ENCODE data around the gene MINDY4.

Gene MINDY4

DNA sequence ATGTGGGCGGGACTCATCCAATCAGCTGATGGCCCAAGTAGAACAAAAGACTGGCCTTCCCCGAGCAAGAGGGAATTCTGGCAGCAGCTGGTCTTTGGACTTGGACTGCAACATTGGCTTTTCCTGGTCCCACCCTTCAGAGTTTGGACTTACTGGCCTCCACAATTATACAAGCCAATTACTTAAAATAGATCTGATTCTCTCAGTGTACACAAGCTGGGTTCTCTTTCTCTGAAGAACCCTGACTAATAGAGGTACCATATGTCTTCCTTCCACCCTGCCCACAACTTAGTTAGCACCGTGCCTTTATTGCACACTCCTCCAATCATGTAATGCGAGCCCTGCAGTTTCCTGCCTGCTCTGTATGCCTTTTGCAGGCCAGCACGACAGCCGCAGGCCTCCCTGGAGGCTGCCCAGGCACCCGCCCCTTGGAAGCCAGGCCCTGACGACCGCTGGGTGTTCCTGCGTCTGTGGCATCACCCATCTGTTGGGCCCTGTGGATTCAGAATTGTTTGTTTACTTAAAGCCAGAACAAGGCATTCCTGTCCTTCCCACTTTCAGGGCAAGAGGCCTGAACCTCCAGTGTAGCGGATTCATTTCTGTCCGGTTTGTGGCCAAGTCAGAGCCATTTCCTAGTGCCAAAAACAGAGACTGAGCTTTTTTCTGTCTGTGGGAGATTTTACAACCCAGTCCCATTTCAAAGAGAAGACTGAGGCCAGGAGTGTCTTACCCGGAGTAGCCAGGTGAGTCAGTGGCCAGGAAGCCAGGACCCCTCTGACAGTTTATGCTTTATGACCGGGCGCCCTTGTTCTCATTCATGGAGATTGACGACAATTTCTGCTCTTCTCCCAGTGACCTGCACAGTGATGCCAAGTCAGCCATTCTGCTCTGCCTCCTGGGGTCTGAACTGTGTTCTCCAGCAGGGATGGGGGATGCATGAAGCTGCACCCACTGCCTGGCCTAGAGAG, 20.2 kb upstream of the MINDY4 start:
- peaks cover 0 to 2% (median 0%) of the 10 kb centered on the region in 5 experiments for H3K27me3 ChIP-seq (replicated peaks in 2 of 5; ENCODE audit: control insufficient read depth in 4 of 5, insufficient read depth in 5 of 5, low read length in 4 of 5)
- H3K9me3 ChIP-seq (ENCODE audit: control extremely low read depth in 1 of 5, control insufficient read depth in 4 of 5, insufficient read depth in 2 of 5, low read depth in 1 of 5, low read length in 4 of 5), result no peaks in the 10 kb centered on the region
- CTCF ChIA-PET, result interaction anchor here (0.7 kb wide), 1 partner anchor 21 kb away, joined by 3 read pairs; no protein-coding TSS in a partner anchor
- H3K4me1 ChIP-seq (ENCODE audit: control extremely low read depth in 1 of 4, control insufficient read depth in 4 of 4, insufficient read depth in 4 of 4, low read length in 3 of 4), result no peaks in the 10 kb centered on the region
- 92% methylated on average over 16 of the region's 16 CpGs for WGBS (ENCODE audit: insufficient coverage)
- no peak overlapping the region for H3K4me3 ChIP-seq (ENCODE audit: control insufficient read depth in 1 of 7, extremely low read depth in 1 of 7, insufficient read depth in 4 of 7, low read depth in 2 of 7, low read length in 6 of 7)
- H3K27ac ChIP-seq (ENCODE audit: insufficient read depth in 1 of 2, low read depth in 1 of 2, low read length in 2 of 2, poor library complexity in 1 of 2, severe bottlenecking in 2 of 2), result no peak overlapping the region
- POLR2A ChIA-PET, result no interaction called here
- no peak for DNase-seq
- H3K36me3 ChIP-seq (ENCODE audit: control insufficient read depth in 4 of 4, insufficient read depth in 4 of 4, low read length in 3 of 4), result no peaks in the 10 kb centered on the region

DNA sequence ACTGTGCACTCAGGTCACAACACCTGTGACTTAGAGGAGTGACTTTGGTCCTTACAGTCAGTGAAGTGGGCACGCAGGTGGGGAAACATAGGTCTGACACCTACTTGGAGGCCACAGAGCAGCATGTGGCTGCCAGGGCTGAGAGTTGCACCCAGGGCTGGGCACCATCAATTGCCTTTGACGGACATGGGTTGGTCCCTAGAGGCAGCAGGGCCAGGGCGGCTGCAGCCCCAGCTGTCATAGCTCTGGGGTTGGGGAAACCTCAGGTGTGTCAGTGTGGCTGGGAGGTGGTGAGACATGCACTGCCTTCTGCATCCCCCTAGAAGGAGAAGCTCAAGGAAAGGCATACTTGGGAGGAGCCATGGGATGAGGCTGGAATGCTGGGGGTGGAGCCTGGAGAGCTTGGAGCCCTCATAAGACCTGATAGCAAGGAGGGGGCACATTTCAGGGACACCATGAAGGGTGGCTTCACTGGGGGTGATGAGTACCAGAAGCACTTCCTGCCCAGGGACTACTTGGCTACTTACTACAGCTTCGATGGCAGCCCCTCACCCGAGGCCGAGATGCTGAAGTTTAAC, 19.4 kb upstream of the MINDY4 start, which contains the start of gene INMT:
Gene INMT (plus strand): TSS at position 440 of the 578 bp plus-strand sequence. CDS start 16 bp downstream, at position 456.
- Histone ChIP-seq H3K4me1 (ENCODE audit: control extremely low read depth in 1 of 4, control insufficient read depth in 4 of 4, insufficient read depth in 4 of 4, low read length in 3 of 4) (no peaks in the 10 kb centered on the region), H3K9me3 (ENCODE audit: control extremely low read depth in 1 of 5, control insufficient read depth in 4 of 5, insufficient read depth in 2 of 5, low read depth in 1 of 5, low read length in 4 of 5) (no peaks in the 10 kb centered on the region), H3K27ac (ENCODE audit: insufficient read depth in 1 of 2, low read depth in 1 of 2, low read length in 2 of 2, poor library complexity in 1 of 2, severe bottlenecking in 2 of 2) (no peak within 1 kb of the TSS), H3K4me3 (ENCODE audit: control insufficient read depth in 1 of 7, extremely low read depth in 1 of 7, insufficient read depth in 4 of 7, low read depth in 2 of 7, low read length in 6 of 7) (no peak within 1 kb of the TSS), H3K27me3 (replicated peaks in 2 of 5; ENCODE audit: control insufficient read depth in 4 of 5, insufficient read depth in 5 of 5, low read length in 4 of 5) (peaks cover 0 to 2% (median 0%) of the 10 kb centered on the region in 5 experiments), H3K36me3 (ENCODE audit: control insufficient read depth in 4 of 4, insufficient read depth in 4 of 4, low read length in 3 of 4) (no peaks in the 10 kb centered on the region)
- POLR2A ChIA-PET, result no interaction called here
- WGBS (ENCODE audit: insufficient coverage), result 92% methylated on average over 6 of the region's 6 CpGs
- CTCF ChIA-PET, result interaction anchor here (0.7 kb wide), 2 partner anchors 12 to 22 kb away, joined by 3 read pairs; no protein-coding TSS in a partner anchor
- no peak for DNase-seq

DNA sequence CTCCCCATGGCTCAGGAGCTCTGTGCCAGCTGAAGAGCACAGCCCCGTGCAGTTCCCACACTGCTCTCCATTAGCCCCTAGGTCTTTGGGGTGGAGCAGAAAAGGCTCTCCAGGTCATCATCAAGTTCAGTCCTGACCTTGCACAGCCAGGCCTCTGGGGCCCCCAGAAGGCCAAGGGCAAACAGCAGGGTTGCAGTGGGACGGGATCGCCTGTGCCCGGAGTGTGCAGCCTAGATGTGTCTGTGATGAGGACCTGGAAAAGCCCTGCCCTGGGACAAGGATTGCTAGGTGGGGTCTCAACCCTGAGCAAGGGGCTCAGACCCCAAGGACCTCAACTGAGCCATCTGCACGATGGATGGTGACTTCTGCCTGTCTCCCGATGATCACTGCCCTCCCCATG, 18.7 kb upstream of the MINDY4 start:
- DNase-seq, result no peak
- H3K36me3 ChIP-seq (ENCODE audit: control insufficient read depth in 4 of 4, insufficient read depth in 4 of 4, low read length in 3 of 4), result no peaks in the 10 kb centered on the region
- no peaks in the 10 kb centered on the region for H3K9me3 ChIP-seq (ENCODE audit: control extremely low read depth in 1 of 5, control insufficient read depth in 4 of 5, insufficient read depth in 2 of 5, low read depth in 1 of 5, low read length in 4 of 5)
- WGBS (ENCODE audit: insufficient coverage), result 99% methylated on average over 5 of the region's 6 CpGs
- ChIA-PET POLR2A (no interaction called here), CTCF (interaction anchor here (0.7 kb wide), 1 partner anchor 13 kb away, joined by 3 read pairs; no protein-coding TSS in a partner anchor)
- peaks cover 0 to 2% (median 0%) of the 10 kb centered on the region in 5 experiments for H3K27me3 ChIP-seq (replicated peaks in 2 of 5; ENCODE audit: control insufficient read depth in 4 of 5, insufficient read depth in 5 of 5, low read length in 4 of 5)
- H3K4me3 ChIP-seq (ENCODE audit: control insufficient read depth in 1 of 7, extremely low read depth in 1 of 7, insufficient read depth in 4 of 7, low read depth in 2 of 7, low read length in 6 of 7), result no peak overlapping the region
- no peaks in the 10 kb centered on the region for H3K4me1 ChIP-seq (ENCODE audit: control extremely low read depth in 1 of 4, control insufficient read depth in 4 of 4, insufficient read depth in 4 of 4, low read length in 3 of 4)
- no peak overlapping the region for H3K27ac ChIP-seq (ENCODE audit: insufficient read depth in 1 of 2, low read depth in 1 of 2, low read length in 2 of 2, poor library complexity in 1 of 2, severe bottlenecking in 2 of 2)

DNA sequence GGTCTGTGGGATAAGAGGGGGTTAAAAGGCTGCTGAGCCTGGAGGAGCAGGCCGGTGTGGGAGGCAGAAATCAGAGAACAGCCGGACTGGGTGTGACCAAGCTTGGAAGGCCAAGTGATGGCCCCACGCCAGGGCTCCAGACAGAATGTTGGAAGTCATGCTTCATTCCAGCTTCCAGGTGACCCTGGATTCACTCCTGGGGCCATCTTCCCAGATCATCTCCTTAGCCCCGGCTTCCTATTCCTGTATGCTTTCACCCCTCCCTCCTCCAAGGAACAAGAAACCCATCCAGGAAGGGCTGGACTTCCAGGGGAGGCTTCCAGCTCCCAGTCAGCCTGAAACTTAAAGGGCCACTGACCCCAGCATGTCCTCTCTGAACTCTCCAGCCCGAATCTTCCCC, 18.2 kb upstream of the MINDY4 start:
- no peak overlapping the region for H3K27ac ChIP-seq (ENCODE audit: insufficient read depth in 1 of 2, low read depth in 1 of 2, low read length in 2 of 2, poor library complexity in 1 of 2, severe bottlenecking in 2 of 2)
- DNase-seq, result no peak
- ChIA-PET POLR2A (no interaction called here), CTCF (no interaction called here)
- no peaks in the 10 kb centered on the region for H3K4me1 ChIP-seq (ENCODE audit: control extremely low read depth in 1 of 4, control insufficient read depth in 4 of 4, insufficient read depth in 4 of 4, low read length in 3 of 4)
- no peaks in the 10 kb centered on the region for H3K9me3 ChIP-seq (ENCODE audit: control extremely low read depth in 1 of 5, control insufficient read depth in 4 of 5, insufficient read depth in 2 of 5, low read depth in 1 of 5, low read length in 4 of 5)
- H3K27me3 ChIP-seq (replicated peaks in 2 of 5; ENCODE audit: control insufficient read depth in 4 of 5, insufficient read depth in 5 of 5, low read length in 4 of 5), result no peaks in the 10 kb centered on the region
- 72% methylated on average over 4 of the region's 5 CpGs for WGBS (ENCODE audit: insufficient coverage)
- H3K36me3 ChIP-seq (ENCODE audit: control insufficient read depth in 4 of 4, insufficient read depth in 4 of 4, low read length in 3 of 4), result no peaks in the 10 kb centered on the region
- H3K4me3 ChIP-seq (ENCODE audit: control insufficient read depth in 1 of 7, extremely low read depth in 1 of 7, insufficient read depth in 4 of 7, low read depth in 2 of 7, low read length in 6 of 7), result no peak overlapping the region

DNA sequence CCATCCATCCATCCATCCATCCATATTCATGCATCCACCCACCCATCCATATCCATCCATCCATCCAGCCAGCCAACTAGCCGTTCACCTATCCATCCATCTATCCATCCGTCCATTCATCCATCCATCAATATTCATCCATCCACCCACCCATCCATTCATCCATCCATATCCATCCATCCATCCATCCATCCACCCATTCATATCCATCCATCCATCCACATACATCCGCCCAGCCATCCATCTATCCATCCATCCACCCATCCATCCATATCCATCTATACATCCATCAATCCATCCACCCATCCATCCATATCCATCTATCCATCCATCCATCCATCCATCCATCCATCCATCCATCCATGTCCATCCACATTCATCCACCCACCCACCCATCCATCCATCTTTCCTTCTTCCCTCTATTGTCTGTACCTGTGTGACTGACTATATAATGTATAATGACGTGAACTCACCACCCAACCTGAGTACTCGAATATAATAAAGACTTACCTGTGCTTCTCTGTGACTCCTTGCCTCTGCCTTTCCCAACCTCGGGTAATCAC, 16.8 kb upstream of the MINDY4 start:
- no peaks in the 10 kb centered on the region for H3K4me1 ChIP-seq (ENCODE audit: control extremely low read depth in 1 of 4, control insufficient read depth in 4 of 4, insufficient read depth in 4 of 4, low read length in 3 of 4)
- CTCF ChIA-PET, result interaction anchor here (0.7 kb wide), 1 partner anchor 52 kb away, joined by 3 read pairs; no protein-coding TSS in a partner anchor
- 76% methylated on average over 3 of the region's 6 CpGs for WGBS (ENCODE audit: insufficient coverage)
- H3K9me3 ChIP-seq (ENCODE audit: control extremely low read depth in 1 of 5, control insufficient read depth in 4 of 5, insufficient read depth in 2 of 5, low read depth in 1 of 5, low read length in 4 of 5), result no peaks in the 10 kb centered on the region
- H3K27ac ChIP-seq (ENCODE audit: insufficient read depth in 1 of 2, low read depth in 1 of 2, low read length in 2 of 2, poor library complexity in 1 of 2, severe bottlenecking in 2 of 2), result no peak overlapping the region
- POLR2A ChIA-PET, result no interaction called here
- no peak for DNase-seq
- H3K36me3 ChIP-seq (ENCODE audit: control insufficient read depth in 4 of 4, insufficient read depth in 4 of 4, low read length in 3 of 4), result no peaks in the 10 kb centered on the region
- H3K4me3 ChIP-seq (ENCODE audit: control insufficient read depth in 1 of 7, extremely low read depth in 1 of 7, insufficient read depth in 4 of 7, low read depth in 2 of 7, low read length in 6 of 7), result no peak overlapping the region
- H3K27me3 ChIP-seq (replicated peaks in 2 of 5; ENCODE audit: control insufficient read depth in 4 of 5, insufficient read depth in 5 of 5, low read length in 4 of 5), result no peaks in the 10 kb centered on the region

DNA sequence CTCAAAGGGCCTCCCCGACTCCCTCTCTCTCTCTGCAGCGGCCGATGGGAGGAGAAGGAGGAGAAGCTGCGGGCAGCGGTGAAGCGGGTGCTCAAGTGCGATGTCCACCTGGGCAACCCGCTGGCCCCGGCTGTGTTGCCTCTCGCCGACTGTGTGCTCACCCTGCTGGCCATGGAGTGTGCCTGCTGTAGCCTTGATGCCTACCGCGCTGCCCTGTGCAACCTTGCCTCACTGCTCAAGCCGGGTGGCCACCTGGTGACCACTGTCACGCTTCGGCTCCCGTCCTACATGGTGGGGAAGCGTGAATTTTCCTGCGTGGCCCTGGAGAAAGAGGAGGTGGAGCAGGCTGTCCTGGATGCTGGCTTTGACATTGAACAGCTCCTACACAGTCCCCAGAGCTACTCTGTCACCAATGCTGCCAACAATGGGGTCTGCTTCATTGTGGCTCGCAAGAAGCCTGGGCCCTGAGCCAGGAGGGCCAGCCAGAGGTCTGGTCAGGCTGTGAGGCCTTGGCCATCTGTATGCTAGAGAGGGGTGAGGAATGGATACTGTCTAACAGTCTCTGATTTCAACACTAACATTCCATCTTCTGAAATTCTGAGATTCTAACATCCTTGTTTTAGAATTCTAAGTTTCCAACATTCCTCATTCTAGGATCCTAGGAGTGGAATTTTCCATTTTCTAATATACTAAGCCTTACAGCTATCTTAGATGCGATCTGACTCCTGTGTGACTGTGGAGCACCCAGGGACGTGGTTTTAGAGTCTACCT, 15.6 kb upstream of the MINDY4 start:
- no peaks in the 10 kb centered on the region for H3K36me3 ChIP-seq (ENCODE audit: control insufficient read depth in 4 of 4, insufficient read depth in 4 of 4, low read length in 3 of 4)
- H3K4me3 ChIP-seq (ENCODE audit: control insufficient read depth in 1 of 7, extremely low read depth in 1 of 7, insufficient read depth in 4 of 7, low read depth in 2 of 7, low read length in 6 of 7), result no peak overlapping the region
- DNase-seq, result no peak
- ChIA-PET CTCF (interaction anchor here (0.7 to 1.8 kb wide), 2 partner anchors 8 to 51 kb away, joined by 3 to 5 read pairs; no protein-coding TSS in a partner anchor), POLR2A (no interaction called here)
- no peaks in the 10 kb centered on the region for H3K9me3 ChIP-seq (ENCODE audit: control extremely low read depth in 1 of 5, control insufficient read depth in 4 of 5, insufficient read depth in 2 of 5, low read depth in 1 of 5, low read length in 4 of 5)
- H3K4me1 ChIP-seq (ENCODE audit: control extremely low read depth in 1 of 4, control insufficient read depth in 4 of 4, insufficient read depth in 4 of 4, low read length in 3 of 4), result no peaks in the 10 kb centered on the region
- WGBS (ENCODE audit: insufficient coverage), result 98% methylated on average over 8 of the region's 22 CpGs
- no peak overlapping the region for H3K27ac ChIP-seq (ENCODE audit: insufficient read depth in 1 of 2, low read depth in 1 of 2, low read length in 2 of 2, poor library complexity in 1 of 2, severe bottlenecking in 2 of 2)
- no peaks in the 10 kb centered on the region for H3K27me3 ChIP-seq (replicated peaks in 2 of 5; ENCODE audit: control insufficient read depth in 4 of 5, insufficient read depth in 5 of 5, low read length in 4 of 5)

Data from common myeloid progenitor, CD34-positive (primary cell).